HuH-7 (cell line): ENCODE measurements around the gene CCDC13.
A peak's percentile ranks its signal among the peaks of the same experiment; 100 is the strongest.
"Not testable (repeated sequence)": the region's sequence is repeated elsewhere in the genome, so short reads cannot be mapped to it uniquely, and the experiment has no call there.

Experiments
- DNase-seq: peaks from one replicate; pipeline ENCODE4 v3.0.0; 2011; ENCODE audit warnings: low spot score

The CCDC13 gene

GRCh38 chr3:42772670-42773408 is at the start of gene CCDC13:
CCDC13 (minus strand) TSS chr3:42773253; CDS start chr3:42758345, 14,908 bp downstream.
- no peak for DNase-seq

GRCh38 chr3:42822828-42823227 is 49.8 kb upstream of the CCDC13 start:
- DNase-seq = no peak

GRCh38 chr3:42820746-42821051 is 47.6 kb upstream of the CCDC13 start:
- DNase-seq = no peak

- no peak for DNase-seq
Measured at GRCh38 chr3:42819351-42819965, 46.4 kb upstream of the CCDC13 start.

GRCh38 chr3:42815826-42816225 is 42.8 kb upstream of the CCDC13 start:
- DNase-seq = no peak

GRCh38 chr3:42814914-42815507 is 42.0 kb upstream of the CCDC13 start:
- DNase-seq = no peak

- DNase-seq = no peak
Measured at GRCh38 chr3:42814246-42814645, 41.2 kb upstream of the CCDC13 start.

- not testable (repeated sequence) for DNase-seq
Measured at GRCh38 chr3:42811118-42811883, 38.2 kb upstream of the CCDC13 start.

GRCh38 chr3:42810706-42811105 is 37.7 kb upstream of the CCDC13 start:
- not testable (repeated sequence) for DNase-seq

GRCh38 chr3:42809202-42809601 is 36.1 kb upstream of the CCDC13 start, which contains the start of gene ACKR2:
ACKR2 (plus strand) TSS chr3:42809445; CDS start chr3:42864503, 55,058 bp downstream.
- no peak for DNase-seq

GRCh38 chr3:42807929-42808328 is 34.9 kb upstream of the CCDC13 start:
- DNase-seq = no peak

GRCh38 chr3:42805141-42805821 is 32.2 kb upstream of the CCDC13 start:
- DNase-seq = peak; percentile 58

GRCh38 chr3:42804831-42805132 is 31.7 kb upstream of the CCDC13 start:
- DNase-seq = no peak

GRCh38 chr3:42804106-42804830 is 31.2 kb upstream of the CCDC13 start, which contains the start of gene HIGD1A:
HIGD1A (minus strand) TSS chr3:42804490; CDS start chr3:42794253, 10,237 bp downstream.
- DNase-seq = peak; percentile 98

- DNase-seq = peak; percentile 45
Measured at GRCh38 chr3:42803414-42804105, 30.5 kb upstream of the CCDC13 start.

GRCh38 chr3:42802876-42803413 is 29.9 kb upstream of the CCDC13 start:
- DNase-seq = no peak

GRCh38 chr3:42801784-42802183 is 28.7 kb upstream of the CCDC13 start:
- no peak for DNase-seq

GRCh38 chr3:42801048-42801620 is 28.1 kb upstream of the CCDC13 start:
- DNase-seq = no peak

GRCh38 chr3:42800251-42800650 is 27.2 kb upstream of the CCDC13 start:
- no peak for DNase-seq

GRCh38 chr3:42799376-42799775 is 26.3 kb upstream of the CCDC13 start:
- no peak for DNase-seq
